ENCODE results near the gene MRPL23.

Gene MRPL23

GRCh38 chr11:1989953-1990352 is 42.8 kb downstream of the MRPL23 start:
- TF ChIP-seq ZC3H10 (CRISPR knock-in tag; IDR thresholded peaks at IDR 0.05) (no peak), GLIS3 (CRISPR knock-in tag; IDR thresholded peaks at IDR 0.05) (no peak), RARB (CRISPR knock-in tag; IDR thresholded peaks at IDR 0.05) (no peak), POU6F1 (CRISPR knock-in tag; IDR thresholded peaks at IDR 0.05; ENCODE audit: borderline replicate concordance, low read depth) (no peak), SNAI2 (CRISPR knock-in tag; IDR thresholded peaks at IDR 0.05) (no peak), CREB5 (CRISPR knock-in tag; IDR thresholded peaks at IDR 0.05; ENCODE audit: low read depth) (no peak)
- ATAC-seq: no peak

GRCh38 chr11:1990872-1991578 is 43.9 kb downstream of the MRPL23 start:
- TF ChIP-seq ESRRG (CRISPR knock-in tag; IDR thresholded peaks at IDR 0.05) (no peak), CSDC2 (CRISPR knock-in tag; IDR thresholded peaks at IDR 0.05) (no peak), BACH2 (CRISPR knock-in tag; IDR thresholded peaks at IDR 0.05; ENCODE audit: borderline replicate concordance) (no peak), PPARA (CRISPR knock-in tag; IDR thresholded peaks at IDR 0.05; ENCODE audit: borderline replicate concordance) (no peak), ZNF565 (CRISPR knock-in tag; conservative IDR thresholded peaks at IDR 0.05; ENCODE audit: low read depth) (no peak), ZFP3 (CRISPR knock-in tag; IDR thresholded peaks at IDR 0.05) (no peak), CREB5 (CRISPR knock-in tag; IDR thresholded peaks at IDR 0.05; ENCODE audit: low read depth) (no peak), SNAI2 (CRISPR knock-in tag; IDR thresholded peaks at IDR 0.05) (no peak), ZNF8 (CRISPR knock-in tag; IDR thresholded peaks at IDR 0.05) (no peak), OSR1 (CRISPR knock-in tag; IDR thresholded peaks at IDR 0.05) (no peak), POU6F1 (CRISPR knock-in tag; IDR thresholded peaks at IDR 0.05; ENCODE audit: borderline replicate concordance, low read depth) (no peak)
- ATAC-seq: no peak

GRCh38 chr11:1992111-1992510 is 45.0 kb downstream of the MRPL23 start:
- no peak for TF ChIP-seq POU6F1 (CRISPR knock-in tag; IDR thresholded peaks at IDR 0.05; ENCODE audit: borderline replicate concordance, low read depth)
- TF ChIP-seq CREB5 (CRISPR knock-in tag; IDR thresholded peaks at IDR 0.05; ENCODE audit: low read depth): no peak
- TF ChIP-seq ZNF565 (CRISPR knock-in tag; conservative IDR thresholded peaks at IDR 0.05; ENCODE audit: low read depth): no peak
- no peak for TF ChIP-seq ZNF70 (CRISPR knock-in tag; IDR thresholded peaks at IDR 0.05)
- TF ChIP-seq, protein P1, sequence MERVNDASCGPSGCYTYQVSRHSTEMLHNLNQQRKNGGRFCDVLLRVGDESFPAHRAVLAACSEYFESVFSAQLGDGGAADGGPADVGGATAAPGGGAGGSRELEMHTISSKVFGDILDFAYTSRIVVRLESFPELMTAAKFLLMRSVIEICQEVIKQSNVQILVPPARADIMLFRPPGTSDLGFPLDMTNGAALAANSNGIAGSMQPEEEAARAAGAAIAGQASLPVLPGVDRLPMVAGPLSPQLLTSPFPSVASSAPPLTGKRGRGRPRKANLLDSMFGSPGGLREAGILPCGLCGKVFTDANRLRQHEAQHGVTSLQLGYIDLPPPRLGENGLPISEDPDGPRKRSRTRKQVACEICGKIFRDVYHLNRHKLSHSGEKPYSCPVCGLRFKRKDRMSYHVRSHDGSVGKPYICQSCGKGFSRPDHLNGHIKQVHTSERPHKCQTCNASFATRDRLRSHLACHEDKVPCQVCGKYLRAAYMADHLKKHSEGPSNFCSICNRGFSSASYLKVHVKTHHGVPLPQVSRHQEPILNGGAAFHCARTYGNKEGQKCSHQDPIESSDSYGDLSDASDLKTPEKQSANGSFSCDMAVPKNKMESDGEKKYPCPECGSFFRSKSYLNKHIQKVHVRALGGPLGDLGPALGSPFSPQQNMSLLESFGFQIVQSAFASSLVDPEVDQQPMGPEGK (CRISPR knock-in tag; IDR thresholded peaks at IDR 0.05; ENCODE audit: borderline replicate concordance): no peak
- TF ChIP-seq, protein P2, sequence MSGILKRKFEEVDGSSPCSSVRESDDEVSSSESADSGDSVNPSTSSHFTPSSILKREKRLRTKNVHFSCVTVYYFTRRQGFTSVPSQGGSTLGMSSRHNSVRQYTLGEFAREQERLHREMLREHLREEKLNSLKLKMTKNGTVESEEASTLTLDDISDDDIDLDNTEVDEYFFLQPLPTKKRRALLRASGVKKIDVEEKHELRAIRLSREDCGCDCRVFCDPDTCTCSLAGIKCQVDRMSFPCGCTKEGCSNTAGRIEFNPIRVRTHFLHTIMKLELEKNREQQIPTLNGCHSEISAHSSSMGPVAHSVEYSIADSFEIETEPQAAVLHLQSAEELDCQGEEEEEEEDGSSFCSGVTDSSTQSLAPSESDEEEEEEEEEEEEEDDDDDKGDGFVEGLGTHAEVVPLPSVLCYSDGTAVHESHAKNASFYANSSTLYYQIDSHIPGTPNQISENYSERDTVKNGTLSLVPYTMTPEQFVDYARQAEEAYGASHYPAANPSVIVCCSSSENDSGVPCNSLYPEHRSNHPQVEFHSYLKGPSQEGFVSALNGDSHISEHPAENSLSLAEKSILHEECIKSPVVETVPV (CRISPR knock-in tag; IDR thresholded peaks at IDR 0.05): no peak
- TF ChIP-seq ZC3H10 (CRISPR knock-in tag; IDR thresholded peaks at IDR 0.05): no peak
- no peak for TF ChIP-seq SNAI2 (CRISPR knock-in tag; IDR thresholded peaks at IDR 0.05)
- TF ChIP-seq TOX (CRISPR knock-in tag; IDR thresholded peaks at IDR 0.05; ENCODE audit: borderline replicate concordance): no peak
- TF ChIP-seq ARNTL (CRISPR knock-in tag; IDR thresholded peaks at IDR 0.05; ENCODE audit: borderline replicate concordance, low read depth): no peak
- no peak for TF ChIP-seq OSR1 (CRISPR knock-in tag; IDR thresholded peaks at IDR 0.05)
- TF ChIP-seq BACH2 (CRISPR knock-in tag; IDR thresholded peaks at IDR 0.05; ENCODE audit: borderline replicate concordance): no peak
- TF ChIP-seq, protein P3, sequence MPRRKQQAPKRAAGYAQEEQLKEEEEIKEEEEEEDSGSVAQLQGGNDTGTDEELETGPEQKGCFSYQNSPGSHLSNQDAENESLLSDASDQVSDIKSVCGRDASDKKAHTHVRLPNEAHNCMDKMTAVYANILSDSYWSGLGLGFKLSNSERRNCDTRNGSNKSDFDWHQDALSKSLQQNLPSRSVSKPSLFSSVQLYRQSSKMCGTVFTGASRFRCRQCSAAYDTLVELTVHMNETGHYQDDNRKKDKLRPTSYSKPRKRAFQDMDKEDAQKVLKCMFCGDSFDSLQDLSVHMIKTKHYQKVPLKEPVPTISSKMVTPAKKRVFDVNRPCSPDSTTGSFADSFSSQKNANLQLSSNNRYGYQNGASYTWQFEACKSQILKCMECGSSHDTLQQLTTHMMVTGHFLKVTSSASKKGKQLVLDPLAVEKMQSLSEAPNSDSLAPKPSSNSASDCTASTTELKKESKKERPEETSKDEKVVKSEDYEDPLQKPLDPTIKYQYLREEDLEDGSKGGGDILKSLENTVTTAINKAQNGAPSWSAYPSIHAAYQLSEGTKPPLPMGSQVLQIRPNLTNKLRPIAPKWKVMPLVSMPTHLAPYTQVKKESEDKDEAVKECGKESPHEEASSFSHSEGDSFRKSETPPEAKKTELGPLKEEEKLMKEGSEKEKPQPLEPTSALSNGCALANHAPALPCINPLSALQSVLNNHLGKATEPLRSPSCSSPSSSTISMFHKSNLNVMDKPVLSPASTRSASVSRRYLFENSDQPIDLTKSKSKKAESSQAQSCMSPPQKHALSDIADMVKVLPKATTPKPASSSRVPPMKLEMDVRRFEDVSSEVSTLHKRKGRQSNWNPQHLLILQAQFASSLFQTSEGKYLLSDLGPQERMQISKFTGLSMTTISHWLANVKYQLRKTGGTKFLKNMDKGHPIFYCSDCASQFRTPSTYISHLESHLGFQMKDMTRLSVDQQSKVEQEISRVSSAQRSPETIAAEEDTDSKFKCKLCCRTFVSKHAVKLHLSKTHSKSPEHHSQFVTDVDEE (CRISPR knock-in tag; IDR thresholded peaks at IDR 0.05): no peak
- TF ChIP-seq PPARA (CRISPR knock-in tag; IDR thresholded peaks at IDR 0.05; ENCODE audit: borderline replicate concordance): no peak

More at GRCh38 chr11:1992111-1992510, 45.0 kb downstream of the MRPL23 start:
- ATAC-seq: no peak

Measured in SK-N-SH treated with all-trans-retinoic acid at 6 μM for 48 hours (cell line).